Stimulated activated naive CD4-positive, alpha-beta T cell (primary cell): ENCODE data around the gene CELF2.
A peak's percentile ranks its signal among the peaks of the same experiment; 100 is the strongest.

Experiments used
- DNase-seq, 6 experiments: peaks; one replicate each; lab custom pipeline; 2025; lab: John Stamatoyannopoulos, UW

The CELF2 gene

DNA sequence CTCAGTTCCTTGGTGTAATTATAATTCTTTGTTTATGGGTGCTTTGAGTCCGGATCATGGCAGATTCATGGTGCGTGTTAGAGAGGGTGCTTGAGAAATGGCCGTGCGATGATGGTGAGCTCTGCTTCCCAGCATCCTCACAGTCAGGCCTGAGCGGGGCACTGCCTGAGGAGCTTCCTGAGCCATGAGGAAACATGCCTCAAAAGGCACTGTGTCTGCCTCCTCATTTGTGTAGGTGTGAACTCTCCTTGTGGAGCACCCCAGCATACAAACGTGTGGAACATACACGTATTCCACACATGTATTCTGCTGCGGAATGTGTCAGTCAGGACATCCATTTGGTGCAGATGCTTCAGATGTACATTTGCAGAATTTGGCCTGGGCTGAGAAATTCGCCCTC is 205.4 kb downstream of the CELF2 start:
- no peak for DNase-seq

DNA sequence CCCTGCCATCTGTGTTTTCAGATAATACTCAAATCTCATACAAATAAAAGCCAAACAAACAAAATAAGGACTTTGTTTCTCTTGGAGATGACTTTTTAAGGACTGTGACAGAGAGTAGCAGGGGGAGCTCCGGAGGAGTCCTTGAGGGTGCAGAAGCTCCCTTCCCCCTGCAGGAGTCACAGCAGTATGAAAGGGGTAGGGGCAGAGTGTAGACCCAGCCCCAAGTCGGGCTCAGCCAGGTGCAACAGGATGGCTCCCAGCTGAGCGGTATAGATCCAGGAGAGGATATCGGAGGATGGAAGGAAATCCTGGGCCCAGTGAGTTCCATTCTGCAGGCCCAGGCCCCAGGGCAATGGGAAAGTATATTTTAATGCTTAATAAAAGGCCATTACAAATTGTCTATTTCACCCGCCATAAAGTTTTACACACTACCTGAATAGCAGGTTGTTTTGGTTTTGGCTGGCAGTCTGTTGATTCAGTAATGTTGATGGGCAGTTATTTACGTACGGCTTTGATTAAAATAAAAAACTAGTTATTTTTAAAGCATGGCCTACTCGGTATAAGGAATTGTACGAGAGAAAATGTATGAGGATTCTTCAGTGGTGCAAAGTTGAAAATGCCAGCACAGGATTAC is 206.0 kb downstream of the CELF2 start:
- DNase-seq: no peak

DNA sequence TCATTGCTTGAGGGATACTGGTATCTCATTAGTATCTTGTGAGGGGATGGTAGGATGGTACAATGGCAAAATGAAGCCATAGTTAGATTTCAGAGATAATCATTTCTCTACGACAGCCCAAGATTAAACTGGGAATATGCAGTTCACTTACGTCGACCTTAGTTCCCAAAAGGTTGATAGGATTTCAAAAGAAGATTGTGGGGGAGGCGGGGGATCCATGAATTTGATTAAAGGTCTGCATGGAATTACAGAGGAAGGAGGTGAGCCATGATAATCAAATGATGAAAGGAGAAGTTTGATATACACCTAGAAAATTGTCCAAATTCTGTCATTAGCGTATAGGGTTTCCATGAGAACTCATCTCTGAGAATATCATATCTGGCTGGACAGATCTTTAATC is 206.6 kb downstream of the CELF2 start:
- no peak for DNase-seq

DNA sequence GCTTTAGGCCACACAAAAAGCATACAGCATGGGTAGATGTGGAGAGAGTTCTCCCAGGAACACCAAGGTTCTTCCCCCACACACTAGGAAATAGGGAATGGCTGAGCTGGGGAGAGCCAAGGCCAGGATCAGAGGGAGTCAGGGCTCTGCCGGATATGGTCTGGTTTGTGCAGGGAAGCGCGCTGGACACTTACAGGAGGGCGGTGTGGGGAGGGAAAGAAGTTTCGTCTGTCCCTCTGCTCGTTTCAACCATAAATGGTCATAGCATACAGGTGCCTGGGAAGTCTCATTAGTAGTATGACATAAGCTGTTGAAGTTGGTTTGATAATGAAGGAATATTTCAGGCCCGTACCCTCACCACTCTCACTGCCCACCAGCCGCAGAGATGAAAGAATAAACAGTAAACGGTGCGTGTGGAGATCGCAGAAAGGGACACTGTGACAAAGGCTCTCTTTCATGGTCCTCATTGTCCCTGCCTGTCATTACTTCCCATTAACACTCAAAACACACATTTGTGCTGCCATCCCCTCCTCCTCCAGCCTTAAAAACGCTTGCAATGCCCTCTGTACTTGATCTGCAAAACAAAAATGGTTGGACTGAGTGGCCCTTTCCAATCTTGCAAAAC is 207.2 kb downstream of the CELF2 start:
- no peak for DNase-seq

DNA sequence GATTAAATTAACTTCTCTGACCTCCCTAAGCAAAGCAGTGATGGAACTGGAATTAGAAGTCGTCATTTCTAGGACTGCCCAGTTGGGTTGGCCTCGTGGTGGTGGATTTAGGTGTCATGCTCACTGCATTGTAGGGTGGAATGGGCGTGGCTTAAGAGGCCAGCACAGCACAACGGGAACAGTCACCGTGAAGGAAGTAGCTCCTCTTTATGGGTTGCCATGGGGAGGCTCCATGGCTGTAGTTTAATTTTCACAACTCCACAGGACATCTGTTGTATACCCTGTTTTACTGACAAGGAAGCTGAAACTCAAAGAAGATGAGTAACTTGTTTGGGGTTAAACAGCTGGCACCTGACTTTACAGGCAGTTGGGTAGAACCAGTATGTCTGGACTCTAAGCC is 208.3 kb downstream of the CELF2 start:
- DNase-seq: peak in 5 of 6 experiments; percentile 22 to 52 (median 33)

DNA sequence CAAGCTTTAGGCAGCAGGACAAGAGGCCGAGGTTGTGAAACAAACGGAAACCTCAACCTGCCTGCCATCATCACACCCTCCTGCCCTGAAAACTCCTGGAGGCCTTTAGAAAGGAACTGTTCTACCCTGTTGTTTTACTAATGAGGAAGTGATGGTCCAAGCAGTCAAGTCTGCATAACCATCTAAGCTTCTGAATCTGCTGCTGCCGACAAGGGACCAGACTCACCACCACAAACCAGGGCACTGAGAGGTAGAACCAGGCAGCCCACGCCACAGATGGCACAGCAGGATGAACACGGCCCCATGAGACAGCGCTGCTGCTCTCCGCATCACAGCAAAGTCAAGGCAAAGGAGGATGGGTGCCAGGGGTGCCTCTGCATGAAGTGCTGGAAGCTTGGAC is 209.4 kb downstream of the CELF2 start:
- DNase-seq: no peak

DNA sequence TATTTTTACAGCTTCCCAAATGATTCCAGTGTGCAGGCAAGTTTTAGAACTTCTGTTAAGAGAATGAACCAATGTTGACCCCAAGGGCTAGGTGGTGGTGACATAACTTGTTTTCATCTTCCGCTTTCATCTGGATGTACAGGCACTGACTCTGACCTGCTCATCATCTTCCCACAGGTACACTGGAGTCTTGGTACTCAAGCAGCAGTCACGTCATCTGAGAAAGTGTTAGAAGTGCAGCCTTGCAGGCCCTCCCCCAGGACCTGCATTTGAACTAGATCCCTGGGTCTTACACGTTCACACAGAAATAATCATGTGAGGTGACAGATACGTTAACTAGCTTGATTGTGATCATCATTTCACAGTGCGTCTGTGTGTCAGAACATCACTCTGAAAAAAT is 212.2 kb downstream of the CELF2 start:
- DNase-seq: no peak

DNA sequence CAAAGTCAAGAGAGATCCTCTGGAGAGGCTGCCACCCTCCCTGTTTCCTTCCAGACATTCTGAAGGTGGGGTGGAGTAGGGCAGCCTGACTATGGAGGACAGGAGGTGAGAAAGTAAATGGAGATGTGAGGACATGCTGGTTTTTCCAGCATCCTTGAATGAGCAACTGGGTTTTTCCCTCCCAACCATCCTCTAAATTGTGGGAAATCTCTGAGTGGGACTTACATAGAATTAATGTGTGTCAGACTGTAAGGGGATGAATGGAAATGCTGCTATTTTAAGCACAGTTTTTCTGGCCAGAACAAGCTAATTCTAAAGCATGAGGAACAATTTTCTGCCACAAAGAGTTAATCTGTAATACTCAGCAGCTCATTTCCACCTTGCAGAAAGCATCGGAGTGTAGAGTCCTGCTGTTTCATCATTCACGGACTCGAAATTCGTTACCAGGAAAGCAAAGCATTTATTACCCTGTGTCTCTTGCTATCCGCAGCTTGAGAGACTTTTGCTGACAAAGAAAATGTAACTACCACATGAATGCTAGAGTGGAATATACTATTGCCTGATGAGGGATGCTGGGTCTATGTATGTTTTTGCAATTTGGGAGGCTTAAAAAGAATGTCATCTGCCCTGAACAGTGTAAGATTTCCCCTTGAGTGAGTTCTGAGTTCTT is 213.0 kb downstream of the CELF2 start:
- DNase-seq: no peak

DNA sequence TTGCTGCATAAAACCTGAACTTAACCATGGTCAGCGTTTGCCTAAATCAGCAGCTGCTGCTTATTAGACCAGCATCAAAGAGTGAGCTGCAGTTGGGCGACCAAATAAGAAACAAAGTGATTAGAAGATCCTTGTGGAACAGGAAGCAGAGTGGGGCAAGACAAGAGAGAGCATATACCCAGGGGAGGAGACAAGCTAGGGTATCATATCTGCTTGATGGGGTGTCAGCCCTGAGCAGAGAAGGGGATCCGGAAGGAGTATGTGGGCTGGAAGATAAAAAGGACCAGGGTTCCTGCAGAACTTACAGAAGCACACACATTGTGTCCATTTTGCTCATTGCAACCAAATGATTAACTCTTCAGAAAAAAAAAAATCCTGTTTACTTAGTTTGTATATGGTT is 213.6 kb downstream of the CELF2 start:
- DNase-seq: no peak

DNA sequence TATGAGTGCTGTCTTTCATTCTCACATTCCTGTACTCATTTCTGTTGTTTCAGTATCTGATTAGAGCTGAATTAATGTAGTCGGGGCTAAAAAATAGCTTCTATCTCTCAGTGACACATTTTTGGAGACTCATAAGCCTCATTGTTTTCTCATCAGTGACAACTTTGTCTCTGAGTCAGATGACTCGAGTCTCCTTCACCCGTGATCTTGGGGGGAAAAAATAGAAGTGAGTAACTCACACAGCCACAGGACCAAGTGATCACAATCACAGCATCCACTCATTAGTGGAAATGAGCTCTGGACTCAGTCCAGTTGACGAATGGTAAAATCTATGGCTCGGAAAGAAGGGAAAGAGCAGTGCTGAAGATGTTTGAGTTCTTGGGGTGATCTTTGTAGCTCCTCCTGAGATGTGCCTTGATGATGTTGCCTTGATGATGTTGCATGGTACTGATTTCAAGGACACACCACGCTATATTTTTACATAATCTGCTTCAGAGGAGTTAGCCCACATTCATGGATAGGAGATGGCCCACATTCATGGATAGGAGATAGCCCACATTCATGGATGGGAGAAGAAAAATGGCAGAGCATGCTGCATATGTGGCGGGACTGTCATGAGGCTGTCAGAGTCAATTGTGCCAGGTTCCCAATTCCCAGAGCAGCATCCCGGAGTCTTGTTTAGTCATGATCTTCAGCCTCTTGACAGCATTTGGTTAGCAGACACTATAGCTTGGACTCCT is 214.7 kb downstream of the CELF2 start:
- no peak for DNase-seq

DNA sequence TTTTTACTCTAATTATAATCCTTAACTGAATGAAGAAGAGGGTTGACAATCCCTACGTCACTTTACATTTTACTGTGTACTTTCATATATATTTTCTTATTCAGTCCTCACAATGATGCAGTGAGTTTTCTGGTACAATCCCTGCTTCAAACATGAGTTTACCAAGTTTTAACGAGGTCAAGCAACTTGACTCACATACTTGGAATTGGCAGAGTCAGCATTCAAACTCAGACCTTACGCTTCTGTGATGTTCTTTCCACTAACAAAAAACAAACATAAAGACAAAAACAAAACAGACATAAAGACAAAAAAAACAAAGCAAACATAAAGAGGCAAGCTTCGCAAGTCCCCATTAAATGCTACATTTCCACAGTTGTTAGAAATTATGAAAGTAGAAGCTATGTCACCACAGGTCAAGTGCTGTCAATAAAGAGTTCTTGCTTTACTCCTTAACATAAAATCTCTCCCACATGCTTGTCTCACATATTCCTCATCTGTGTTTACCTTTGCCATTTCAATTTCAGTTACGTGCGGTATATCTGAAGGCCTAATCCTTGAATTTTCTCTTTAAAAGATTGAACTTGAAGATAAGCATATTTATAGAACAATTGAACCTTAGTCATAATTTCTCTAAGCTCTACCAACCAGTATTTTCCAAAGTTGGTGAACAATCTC is 217.3 kb downstream of the CELF2 start:
- no peak for DNase-seq

DNA sequence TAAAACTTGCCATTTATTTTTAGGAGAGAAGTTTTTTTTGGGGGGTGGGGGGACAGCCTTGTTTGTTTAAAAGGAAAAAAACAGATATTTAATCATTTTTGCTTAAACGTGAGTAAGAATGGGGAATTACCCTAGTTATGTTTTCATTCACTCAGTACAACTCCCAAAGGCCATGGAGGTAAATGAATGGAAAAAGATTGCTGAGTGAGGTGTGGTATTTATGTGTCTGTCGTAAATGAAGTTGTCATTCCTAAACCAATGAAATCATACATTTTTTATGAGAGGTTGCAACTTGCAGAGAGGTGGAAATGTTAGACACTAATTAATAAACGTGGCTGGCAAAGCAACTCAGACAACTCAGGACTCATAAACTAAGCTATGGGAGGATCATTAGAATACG is 218.1 kb downstream of the CELF2 start:
- no peak for DNase-seq

DNA sequence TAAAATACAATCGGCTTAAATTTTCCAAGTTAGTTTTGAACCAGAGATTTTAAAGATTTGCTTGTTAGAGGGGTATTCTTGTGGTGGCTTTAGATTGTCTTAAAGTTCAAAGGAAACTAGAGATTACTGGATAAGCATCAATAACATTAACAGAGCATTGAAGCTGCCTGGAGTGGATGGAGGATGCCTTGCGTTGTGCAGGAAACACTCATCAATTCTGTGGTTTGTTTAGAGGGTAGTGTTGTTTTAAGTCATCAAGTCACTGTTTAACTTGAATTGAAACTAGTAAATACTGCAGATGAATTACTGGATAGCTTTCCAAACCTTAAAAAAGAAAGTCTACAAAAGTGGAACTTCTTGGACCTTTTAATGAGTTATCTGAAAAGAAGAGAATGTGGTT is 218.6 kb downstream of the CELF2 start:
- DNase-seq: peak in 4 of 6 experiments; percentile 12 to 36 (median 13)

DNA sequence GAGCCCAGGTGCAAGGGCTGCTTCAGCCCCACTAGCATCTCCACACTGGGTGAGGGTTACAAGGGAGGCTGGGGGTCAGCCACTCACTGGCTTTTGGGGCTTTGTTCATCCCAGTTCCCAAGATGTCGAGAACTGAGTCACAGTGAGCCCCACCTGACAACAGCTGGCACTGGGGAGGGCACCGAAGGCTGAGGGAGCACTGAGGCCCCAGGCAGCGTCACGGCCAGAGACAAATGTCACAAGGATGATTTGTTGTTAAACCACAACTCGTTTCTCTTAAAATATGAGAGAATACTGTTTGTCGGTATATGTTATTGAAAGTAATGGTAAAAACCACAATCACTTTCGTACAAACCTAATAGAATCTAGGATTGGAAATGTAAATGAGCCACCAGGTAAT is 219.9 kb downstream of the CELF2 start:
- no peak for DNase-seq

DNA sequence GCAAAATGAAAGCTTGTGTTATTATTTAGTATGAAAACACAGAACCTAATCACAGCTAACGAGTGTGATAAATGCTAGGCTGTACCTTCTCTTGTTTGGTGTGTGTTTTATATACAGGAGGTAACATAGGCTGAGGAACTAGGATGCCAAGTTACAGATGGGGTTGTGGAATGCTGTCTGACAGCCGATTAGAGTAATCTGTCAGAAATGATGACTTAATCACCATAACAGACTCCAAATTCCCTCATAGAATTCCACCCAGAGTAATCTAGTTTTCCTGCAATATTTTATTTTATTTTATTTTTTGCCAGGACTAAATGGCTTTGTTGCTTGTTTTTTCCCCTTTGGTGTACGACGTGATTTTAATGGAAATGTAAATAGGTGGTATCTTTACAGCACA is 221.2 kb downstream of the CELF2 start:
- no peak for DNase-seq

DNA sequence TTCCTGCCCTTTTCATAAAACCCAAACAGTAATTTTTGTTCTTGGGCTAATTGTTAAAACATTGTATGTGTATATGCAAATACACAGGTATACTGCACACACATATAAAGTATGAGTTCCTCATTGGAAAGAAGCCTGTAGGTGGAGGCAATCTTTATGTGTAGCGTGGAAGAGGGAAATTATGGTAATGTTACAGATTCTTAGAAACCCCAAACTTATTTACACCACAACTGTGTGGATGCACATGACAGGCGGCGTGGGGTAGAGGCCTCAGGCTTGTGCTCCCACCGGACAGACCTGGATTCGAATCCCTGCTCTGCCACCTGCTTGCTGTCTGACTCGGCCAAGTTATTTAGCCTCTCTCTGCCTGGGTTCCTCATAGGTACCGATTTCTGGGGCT is 223.0 kb downstream of the CELF2 start:
- DNase-seq: no peak

DNA sequence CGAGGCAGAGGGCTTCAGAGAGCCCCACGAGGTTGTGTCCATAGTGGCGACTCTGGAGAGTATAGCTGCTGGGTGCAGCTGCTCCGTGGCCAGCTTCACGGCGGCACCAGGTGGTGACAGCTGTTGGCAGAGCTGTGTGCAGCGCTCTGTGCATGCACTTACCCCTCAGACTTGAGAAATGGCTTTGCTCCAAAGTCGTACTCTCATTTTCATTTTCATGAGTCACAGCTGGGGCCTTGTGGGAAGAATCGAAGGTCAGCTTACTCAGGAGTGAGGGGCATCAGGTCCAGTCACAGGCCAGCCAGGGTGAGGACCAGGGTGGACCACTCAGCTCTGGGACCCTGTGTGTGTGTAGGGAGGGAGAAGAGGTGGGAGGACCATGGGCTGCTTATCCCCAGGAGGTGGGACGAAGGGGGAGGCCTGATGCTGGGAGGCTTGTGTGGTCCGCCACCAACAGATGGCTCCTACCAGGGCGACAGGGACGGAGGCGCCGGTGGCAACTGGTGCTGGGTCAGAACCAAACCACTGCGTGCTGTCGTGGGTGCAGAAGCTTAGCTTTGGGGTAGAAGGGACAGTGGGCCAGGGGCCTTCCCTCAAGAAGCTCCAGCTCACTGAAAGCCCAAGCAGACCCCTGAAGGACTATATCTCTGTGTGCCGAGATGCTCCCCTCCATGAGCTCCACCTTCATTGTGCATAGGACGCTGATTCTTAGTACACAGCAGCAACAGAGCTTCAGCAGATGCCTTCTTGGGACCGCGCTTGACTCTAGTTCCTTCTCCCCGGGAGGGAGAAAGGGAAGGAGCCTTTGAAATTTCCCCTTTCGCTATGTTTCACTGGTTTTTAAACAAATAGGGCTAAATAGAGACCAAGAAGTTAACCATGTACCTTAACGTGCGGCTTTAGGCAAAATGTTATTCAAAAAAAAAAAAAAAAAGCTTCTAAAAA is 225.0 kb downstream of the CELF2 start:
- DNase-seq: no peak

DNA sequence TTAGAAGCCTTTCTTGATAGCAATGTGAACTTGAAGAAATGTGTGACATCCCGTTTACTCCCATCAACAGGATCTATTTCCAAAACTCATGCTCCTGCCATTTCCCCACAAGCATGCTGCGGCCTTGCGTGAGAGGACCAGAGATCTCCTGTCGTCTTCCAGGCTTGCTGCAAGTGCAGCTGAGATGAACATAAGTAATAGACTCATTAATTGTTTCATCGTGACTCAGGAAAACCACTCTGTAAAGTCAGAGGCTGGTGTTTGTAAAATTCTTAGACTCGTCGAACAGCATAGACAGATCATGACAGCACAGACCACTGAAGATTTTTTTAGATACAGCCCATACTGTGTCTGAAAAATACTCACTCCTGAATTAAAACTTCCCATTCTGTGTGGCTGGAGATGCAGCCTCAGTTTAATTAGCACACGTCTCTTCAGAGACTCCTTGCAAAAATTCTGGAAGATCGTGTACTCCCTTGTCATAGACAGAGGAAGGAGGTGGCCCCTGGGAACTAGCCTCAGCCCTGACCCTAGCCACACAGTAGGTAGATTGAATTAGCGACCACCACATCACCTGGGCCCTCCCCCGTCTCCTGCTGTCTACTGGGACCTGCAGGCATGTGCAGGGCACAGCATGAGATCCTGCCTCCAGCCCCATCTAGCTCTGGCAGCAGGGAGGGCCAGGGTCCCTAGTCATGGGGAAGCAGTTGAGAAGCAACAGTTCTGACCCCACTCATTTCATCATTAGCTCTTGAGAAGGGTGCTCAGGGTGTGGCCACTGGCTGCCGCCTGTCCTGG is 226.0 kb downstream of the CELF2 start:
- no peak for DNase-seq

DNA sequence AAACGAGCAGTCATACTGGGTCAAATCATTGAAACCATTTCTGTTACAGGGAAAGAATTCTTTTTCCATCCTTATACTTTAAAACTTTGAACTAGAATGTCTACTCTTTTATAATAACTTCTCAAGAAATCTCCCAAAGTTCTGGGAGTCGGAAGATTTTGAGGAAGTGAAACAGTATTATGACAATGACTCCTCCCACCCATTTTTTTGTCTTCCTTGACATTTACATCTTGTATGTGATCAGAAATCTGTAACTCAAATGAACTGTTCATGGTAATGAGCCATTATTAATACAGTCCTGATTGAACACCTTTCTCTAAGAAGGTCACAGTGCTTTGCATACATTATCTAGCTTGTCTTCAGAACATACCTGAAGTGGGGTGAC is 227.4 kb downstream of the CELF2 start:
- no peak for DNase-seq

DNA sequence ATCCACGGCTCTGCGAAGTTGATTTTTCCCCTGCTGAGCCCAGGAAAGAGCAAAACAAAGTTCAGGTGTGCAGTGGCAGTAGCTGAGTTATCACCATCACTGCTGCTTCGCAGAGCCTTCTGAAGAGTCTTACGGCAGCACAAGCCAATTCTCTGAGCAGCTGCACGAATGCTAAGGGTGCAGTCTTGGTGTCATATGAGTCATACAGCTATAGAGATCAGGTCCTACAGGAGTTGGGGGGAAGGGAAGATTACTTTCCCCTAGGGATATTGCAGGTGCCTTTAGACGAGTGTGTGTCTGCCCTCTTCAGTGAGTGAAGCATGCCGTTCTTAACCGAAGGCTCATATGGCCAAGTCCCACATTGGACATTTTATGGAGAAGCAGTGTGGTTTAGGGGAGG is 227.8 kb downstream of the CELF2 start:
- no peak for DNase-seq
